Esophagus muscularis mucosa (tissue), 4 donors: Measurements from ENCODE around the gene STK40. TPM values are rescaled to one million over a fixed set of nuclear protein-coding genes. Genes with fewer than 3 reads are reported as not detected.

Experiments used
- DNase-seq: peaks from one replicate; pipeline ENCODE4 v3.0.0-alpha.2; 2017; ENCODE audit errors: extremely low spot score
- H3K27ac ChIP-seq, 4 donors: fragments of 200-600 bp; sonication (generic); replicated peaks in 1 of 4; 1 replicate in 3 of 4; 2 replicates in 1 of 4; pipeline ENCODE4 v1.5.1; 2016 to 2019; ENCODE audit warnings: mild to moderate bottlenecking in 1 of 4
- H3K27me3 ChIP-seq, 4 donors: fragments of 200-600 bp; sonication (generic); one replicate each; pipeline versions ENCODE4 v1.5.1 to v1.6.0; 2016 to 2019
- H3K36me3 ChIP-seq, 4 donors: fragments of 200-600 bp; sonication (generic); one replicate each; pipeline ENCODE4 v1.5.1; 2016 to 2019
- H3K4me1 ChIP-seq, 4 donors: fragments of 200-600 bp; sonication (generic); one replicate each; pipeline ENCODE4 v1.5.1; 2016 to 2019
- H3K4me3 ChIP-seq, 4 donors: fragments of 200-600 bp; sonication (generic); 1 replicate in 2 of 4; 2 replicates in 2 of 4; pipeline ENCODE4 v1.5.1; 2016 to 2019; ENCODE audit warnings: mild to moderate bottlenecking in 4 of 4, moderate library complexity in 1 of 4
- H3K9me3 ChIP-seq, 4 donors: fragments of 200-600 bp; sonication (generic); 1 replicate in 3 of 4; 2 replicates in 1 of 4; pipeline ENCODE4 v1.5.1; 2016 to 2019
- CTCF ChIP-seq, 3 experiments: fragments of 200-600 bp in 2 of 3; fragments of 450-650 bp in 1 of 3; sonication (generic) in 2 of 3; IDR thresholded peaks; one replicate each; pipeline ENCODE4 v1.5.1; 2017 to 2019; ENCODE audit warnings: antibody characterized with exemption in 3 of 3, mild to moderate bottlenecking in 2 of 3, moderate library complexity in 1 of 3
- EP300 ChIP-seq: sonication (generic); formaldehyde crosslinking; IDR thresholded peaks from one replicate; pipeline ENCODE4 v1.6.1; 2017; ENCODE audit warnings: antibody characterized with exemption
- POLR2A ChIP-seq: fragments of 450-650 bp; IDR thresholded peaks from one replicate; pipeline ENCODE4 v1.6.1; 2017; ENCODE audit warnings: antibody characterized with exemption, moderate library complexity, mild to moderate bottlenecking, low read depth
- POLR2AphosphoS5 ChIP-seq, 2 donors: sonication (generic); formaldehyde crosslinking; IDR thresholded peaks; one replicate each; pipeline ENCODE4 v1.6.1; 2017; ENCODE audit warnings: antibody characterized with exemption in 2 of 2
- WGBS: methylation state at CpG from one replicate; pipeline ENCODE4 v1.1.5; 2018; 5-methylcytosine and 5-hydroxymethylcytosine counted together
- intact Hi-C: fragments of 100-400 bp; cut with DNase I; formaldehyde crosslinking; loops from one replicate; pipeline ENCODE4 v1.15.1; 2023
- total RNA-seq, 4 donors: library from RNA; depleted of rRNA; stranded (reverse); fragments of >200 nt; gene quantifications; one replicate each; pipeline versions ENCODE4 v1.1.0 to v1.2.1, GENCODE V29; 2016

The STK40 gene
- total RNA-seq, 4 donors from 2014 or later, result 67.7 to 103 (median 80.2) TPM

- intact Hi-C loops, result no loop called here
- peaks cover 11 to 34% (median 31%) of the 10 kb centered on the region in 4 donors for H3K36me3 ChIP-seq
- no peak for DNase-seq
Observed at GRCh38 chr1:36366091-36366661, 19.5 kb downstream of the STK40 start.

DNA sequence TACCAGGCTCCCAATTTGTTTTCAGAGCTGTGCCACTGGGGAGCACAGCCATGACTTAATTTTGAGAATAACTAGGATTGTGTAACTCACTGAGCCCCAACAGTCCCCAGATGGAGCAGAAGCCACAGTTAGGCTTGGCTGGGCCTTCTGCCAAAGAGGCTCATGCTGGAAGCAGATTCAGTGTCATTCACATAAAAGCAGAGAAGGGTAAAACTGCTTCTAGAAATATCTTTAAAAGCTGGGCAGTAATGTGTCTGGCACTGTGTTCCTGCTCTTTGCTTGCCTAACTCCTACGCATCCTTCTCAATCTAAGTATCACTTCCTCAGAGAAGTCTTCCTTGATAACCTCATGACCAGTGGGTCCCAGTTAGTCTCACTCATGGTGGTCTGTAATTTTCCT is 20.3 kb downstream of the STK40 start:
- H3K27ac ChIP-seq, result peak overlapping the region; percentile 48 to 54 (median 52)
- no peak overlapping the region for H3K4me3 ChIP-seq
- H3K27me3 ChIP-seq, result no peaks in the 10 kb centered on the region
- intact Hi-C loops, result no loop called here
- DNase-seq, result no peak
- 75% methylated on average over 1 of the region's 1 CpG for WGBS
- TF ChIP-seq CTCF (IDR thresholded peaks at IDR 0.05), result no peak
- TF ChIP-seq EP300, result no peak
- no peak for TF ChIP-seq POLR2A
- TF ChIP-seq POLR2AphosphoS5 (IDR thresholded peaks at IDR 0.05), result no peak
- no peaks in the 10 kb centered on the region for H3K9me3 ChIP-seq
- peaks cover 11 to 41% (median 34%) of the 10 kb centered on the region in 4 donors for H3K36me3 ChIP-seq
- peaks cover 31 to 44% (median 39%) of the 10 kb centered on the region in 4 donors for H3K4me1 ChIP-seq

More at GRCh38 chr1:36366091-36366661, 19.5 kb downstream of the STK40 start:
- Histone ChIP-seq H3K4me1 (peaks cover 33 to 49% (median 43%) of the 10 kb centered on the region in 4 donors), H3K9me3 (no peaks in the 10 kb centered on the region), H3K4me3 (no peak overlapping the region), H3K27me3 (no peaks in the 10 kb centered on the region), H3K27ac (peak overlapping the region; percentile 48 to 54 (median 52))
- no peak for TF ChIP-seq POLR2AphosphoS5 (IDR thresholded peaks at IDR 0.05)
- no peak for TF ChIP-seq POLR2A
- no peak for TF ChIP-seq EP300
- no peak for TF ChIP-seq CTCF (IDR thresholded peaks at IDR 0.05)
- WGBS, result 33% methylated on average over 18 of the region's 18 CpGs

- Histone ChIP-seq H3K36me3 (peaks cover 26 to 79% (median 59%) of the 10 kb centered on the region in 4 donors), H3K27me3 (no peaks in the 10 kb centered on the region), H3K4me3 (no peak overlapping the region), H3K27ac (peak overlapping the region in 1 of 4 donors; percentile 15), H3K9me3 (no peaks in the 10 kb centered on the region), H3K4me1 (peaks cover under 1 to 16% (median 7%) of the 10 kb centered on the region in 4 donors)
- no peak for DNase-seq
- TF ChIP-seq CTCF (IDR thresholded peaks at IDR 0.05), result no peak
- no peak for TF ChIP-seq POLR2AphosphoS5 (IDR thresholded peaks at IDR 0.05)
- no peak for TF ChIP-seq POLR2A
- TF ChIP-seq EP300, result no peak
- 65% methylated on average over 6 of the region's 6 CpGs for WGBS
- intact Hi-C loops, result no loop called here
Observed at GRCh38 chr1:36359911-36360550, 25.7 kb downstream of the STK40 start.

DNA sequence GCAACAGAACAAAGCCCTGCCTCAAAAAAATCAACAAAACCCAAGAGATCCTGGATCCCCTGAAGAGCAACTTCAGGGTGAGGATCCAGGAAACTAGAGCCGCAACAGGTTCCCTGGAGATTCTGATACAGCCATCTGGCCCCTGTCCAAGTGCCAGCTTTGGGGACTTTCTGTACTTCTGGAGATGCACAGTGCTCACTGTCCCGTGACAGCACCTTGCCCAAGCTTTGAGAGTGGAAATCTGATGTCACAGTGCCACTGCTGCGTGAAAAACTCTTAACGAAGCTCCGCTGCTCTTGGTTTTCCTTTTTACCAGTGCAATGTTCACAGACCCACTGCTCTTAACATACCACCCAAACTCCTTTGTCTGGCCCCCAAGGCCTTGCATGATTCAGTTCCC is 26.3 kb downstream of the STK40 start:
- H3K9me3 ChIP-seq, result no peaks in the 10 kb centered on the region
- H3K27ac ChIP-seq, result peak overlapping the region in 1 of 4 donors; percentile 15
- H3K4me1 ChIP-seq, result peaks cover 0 to 15% (median 5%) of the 10 kb centered on the region in 4 donors
- 97% methylated on average over 5 of the region's 5 CpGs for WGBS
- no peaks in the 10 kb centered on the region for H3K27me3 ChIP-seq
- intact Hi-C loops, result no loop called here
- peaks cover 32 to 85% (median 66%) of the 10 kb centered on the region in 4 donors for H3K36me3 ChIP-seq
- TF ChIP-seq POLR2A (no peak), EP300 (no peak), CTCF (IDR thresholded peaks at IDR 0.05) (no peak), POLR2AphosphoS5 (IDR thresholded peaks at IDR 0.05) (no peak)
- no peak overlapping the region for H3K4me3 ChIP-seq
- DNase-seq, result no peak
